HepG2 (cell line): ENCODE data around the gene CPNE5. TPM values are rescaled to one million over a fixed set of nuclear protein-coding genes. Genes with fewer than 3 reads are reported as not detected.
"Not testable (repeated sequence)": the region's sequence is repeated elsewhere in the genome, so short reads cannot be mapped to it uniquely, and the experiment has no call there.

Experiments used
- ATAC-seq: fragments of 200-7000 bp; cut with Tn5 transposase; 3 replicates; pipeline ENCODE4 v1.9.1; 2020; ENCODE audit warnings: mild to moderate bottlenecking, moderate library complexity
- BruUV-seq: library from RNA; stranded (reverse); fragments of 400-500 nt; replicated peaks from 2 replicates; lab custom pipeline; 2021; lab: Mats Ljungman, UMichigan
- CTCF ChIA-PET: fragments of 300-600 bp; formaldehyde crosslinking; extraction: SDS; loops from one replicate; lab custom pipeline; 2021; ENCODE audit warnings: low total read pairs, inconsistent platforms, low intra/inter-chr PET ratio; lab: Yijun Ruan, JAX
- POLR2A ChIA-PET: fragments of 350-600 bp; sonication (Branson Sonifier 250); formaldehyde crosslinking; loops from one replicate; lab custom pipeline; 2020; ENCODE audit warnings: antibody characterized with exemption, inconsistent platforms; lab: Yijun Ruan, JAX
- DNase-seq: peaks from one replicate; pipeline ENCODE4 v3.0.0-alpha.2; 2015; ENCODE audit warnings: low spot score
- FAIRE-seq: peaks from 3 replicates; lab custom pipeline; 2011; peaks lifted over from hg19 to GRCh38; lab: Jason Lieb, UNC
- H2AFZ ChIP-seq: one replicate; pipeline ENCODE4 v1.6.1; 2011; ENCODE audit warnings: low read length, inconsistent platforms
- H3K27ac ChIP-seq: fragments of 300-600 bp; 3 replicates; pipeline ENCODE4 v1.8.0; 2011; ENCODE audit warnings: mixed run types, mild to moderate bottlenecking, mixed read lengths, low read length, inconsistent platforms; ENCODE audit not compliant: insufficient read depth; ENCODE audit errors: extremely low read length
- H3K27me3 ChIP-seq, 2 experiments: fragments of 200-600 bp in 1 of 2; 2 replicates in 1 of 2; 3 replicates in 1 of 2; pipeline versions ENCODE4 v1.6.0 to v1.8.0; 2011; ENCODE audit warnings: low read length in 2 of 2, mild to moderate bottlenecking in 2 of 2, moderate library complexity in 2 of 2, inconsistent platforms in 1 of 2; ENCODE audit not compliant: insufficient read depth in 2 of 2, control insufficient read depth in 1 of 2
- H3K36me3 ChIP-seq, 2 experiments: fragments of 200-600 bp in 1 of 2; replicated peaks in 1 of 2; 2 replicates in 1 of 2; 3 replicates in 1 of 2; pipeline versions ENCODE4 v1.5.1 to v1.8.0; 2011; ENCODE audit warnings: low read length in 2 of 2, inconsistent platforms in 1 of 2; ENCODE audit not compliant: insufficient read depth in 2 of 2, control insufficient read depth in 1 of 2
- H3K4me1 ChIP-seq: 2 replicates; pipeline ENCODE4 v1.5.1; 2012; ENCODE audit warnings: low read length, inconsistent platforms; ENCODE audit not compliant: insufficient read depth
- H3K4me2 ChIP-seq: 2 replicates; pipeline ENCODE4 v1.6.0; 2011; ENCODE audit warnings: low read depth, low read length, inconsistent platforms
- H3K4me3 ChIP-seq, 3 experiments: fragments of 200-600 bp in 1 of 3; sonication (generic), shearing (Covaris generic) in 1 of 3; replicated peaks in 1 of 3; 2 replicates each; pipeline ENCODE4 v1.5.1; 2011 to 2016; ENCODE audit warnings: low read length in 3 of 3, inconsistent platforms in 2 of 3, low read depth in 2 of 3, mild to moderate bottlenecking in 2 of 3, control low read depth in 1 of 3, mixed read lengths in 1 of 3; ENCODE audit not compliant: insufficient read depth in 1 of 3
- H3K79me2 ChIP-seq: one replicate; pipeline ENCODE4 v1.6.1; 2011; ENCODE audit warnings: low read length, inconsistent platforms; ENCODE audit not compliant: insufficient read depth
- H3K9ac ChIP-seq: 2 replicates; pipeline ENCODE4 v1.6.0; 2011; ENCODE audit warnings: mild to moderate bottlenecking, low read depth, low read length, inconsistent platforms; ENCODE audit not compliant: insufficient read depth
- H3K9me3 ChIP-seq: 2 replicates; pipeline ENCODE4 v1.5.1; 2012; ENCODE audit warnings: mild to moderate bottlenecking, low read length
- H4K20me1 ChIP-seq: 2 replicates; pipeline ENCODE4 v1.6.0; 2011; ENCODE audit warnings: inconsistent platforms, mild to moderate bottlenecking, low read length, moderate library complexity; ENCODE audit not compliant: insufficient read depth
- CEBPB ChIP-seq: IDR thresholded peaks from 2 replicates; pipeline ENCODE4 v1.6.1; 2011; ENCODE audit warnings: low read depth, low read length, improper control_type of control experiment, borderline replicate concordance
- CEBPG ChIP-seq: IDR thresholded peaks from 2 replicates; pipeline ENCODE4 v1.6.1; 2016
- FOSL2 ChIP-seq: sonication (generic); formaldehyde crosslinking; IDR thresholded peaks from 2 replicates; pipeline ENCODE4 v1.4.0; 2020; ENCODE audit warnings: missing genetic modification reagents
- HDAC1 ChIP-seq: sonication (generic); formaldehyde crosslinking; IDR thresholded peaks from 2 replicates; pipeline ENCODE4 v1.5.1; 2020; ENCODE audit warnings: mild to moderate bottlenecking, missing genetic modification reagents
- KDM2A ChIP-seq: sonication (generic); formaldehyde crosslinking; IDR thresholded peaks from 2 replicates; pipeline ENCODE4 v1.4.0; 2020; ENCODE audit warnings: low read depth, missing genetic modification reagents, borderline replicate concordance
- MED1 ChIP-seq: sonication (generic); formaldehyde crosslinking; IDR thresholded peaks from 2 replicates; pipeline ENCODE4 v1.4.0; 2020; ENCODE audit warnings: missing genetic modification reagents
- SMAD1 ChIP-seq: sonication (generic); formaldehyde crosslinking; IDR thresholded peaks from 2 replicates; pipeline ENCODE4 v1.4.0; 2020; ENCODE audit warnings: missing genetic modification reagents, low read depth, mild to moderate bottlenecking, borderline replicate concordance
- ZFP91 ChIP-seq: sonication (generic); formaldehyde crosslinking; IDR thresholded peaks from 2 replicates; pipeline ENCODE4 v1.9.0; 2022; ENCODE audit warnings: missing genetic modification reagents, mild to moderate bottlenecking, borderline replicate concordance
- ZNF451 ChIP-seq: sonication (generic); formaldehyde crosslinking; IDR thresholded peaks from 2 replicates; pipeline ENCODE4 v1.5.0; 2020; ENCODE audit warnings: mild to moderate bottlenecking, missing genetic modification reagents
- ZNF460 ChIP-seq: sonication (generic); formaldehyde crosslinking; IDR thresholded peaks from 2 replicates; pipeline ENCODE4 v1.5.1; 2020; ENCODE audit warnings: missing genetic modification reagents, mild to moderate bottlenecking, borderline replicate concordance
- ZNF543 ChIP-seq: sonication (generic); formaldehyde crosslinking; IDR thresholded peaks from 2 replicates; pipeline ENCODE4 v1.4.0; 2020; ENCODE audit warnings: mild to moderate bottlenecking, missing genetic modification reagents
- ZNF549 ChIP-seq: sonication (generic); formaldehyde crosslinking; IDR thresholded peaks from 2 replicates; pipeline ENCODE4 v1.5.0; 2020; ENCODE audit warnings: missing genetic modification reagents
- ZNF589 ChIP-seq: sonication (generic); formaldehyde crosslinking; conservative IDR thresholded peaks from 2 replicates; pipeline ENCODE4 v1.8.0; 2022; ENCODE audit warnings: mild to moderate bottlenecking, moderate library complexity, missing genetic modification reagents
- ZNF839 ChIP-seq: sonication (generic); formaldehyde crosslinking; IDR thresholded peaks from 2 replicates; pipeline ENCODE4 v1.4.0; 2020; ENCODE audit warnings: missing genetic modification reagents, mild to moderate bottlenecking, borderline replicate concordance
- WGBS: methylation state at CpG from one replicate; pipeline ENCODE4 v1.1.6; 2017; ENCODE audit warnings: low lambda C conversion rate; 5-methylcytosine and 5-hydroxymethylcytosine counted together
- in situ Hi-C: cut with HindIII; loops from 2 replicates; pipeline ENCODE4 v1.10.0; 2017; ENCODE audit warnings: low pct_unique_long_range_greater_than_20kb; ENCODE audit not compliant: extremely low pct_ligation_motif_present
- intact Hi-C: fragments of 100-400 bp; cut with micrococcal nuclease; formaldehyde crosslinking; loops from one replicate; pipeline ENCODE4 v1.10.0; 2022; ENCODE audit not compliant: unreplicated experiment
- polyA plus RNA-seq, 8 experiments: library from polyadenylated mRNA; depleted of rRNA in 3 of 8; stranded (reverse) in 7 of 8; unstranded in 1 of 8; fragments of >200 nt; fragmentation: Illumina TruSeq in 4 of 8; extraction: Trizol in 4 of 8; gene quantifications; 2 replicates each; pipeline versions ENCODE4 v1.2.1 to v1.2.3, GENCODE V29; 2011 to 2016; ENCODE audit warnings: low read depth in 4 of 8, missing spikeins in 1 of 8, mixed read lengths in 1 of 8; ENCODE audit not compliant: insufficient read depth in 1 of 8
- total RNA-seq, 5 experiments: library from RNA; depleted of rRNA; stranded (reverse); fragments of >200 nt; fragmentation: Illumina TruSeq; extraction: Trizol; gene quantifications; 2 replicates each; pipeline ENCODE4 v1.2.3, GENCODE V29; 2016; ENCODE audit warnings: low read depth in 1 of 5

CPNE5 gene
- total and polyA plus RNA-seq, 2 of the 13 experiments (the other 11 are each of a cell fraction or from before 2014, with no cell fraction given), result 0.16 TPM; not detected in 1

DNA sequence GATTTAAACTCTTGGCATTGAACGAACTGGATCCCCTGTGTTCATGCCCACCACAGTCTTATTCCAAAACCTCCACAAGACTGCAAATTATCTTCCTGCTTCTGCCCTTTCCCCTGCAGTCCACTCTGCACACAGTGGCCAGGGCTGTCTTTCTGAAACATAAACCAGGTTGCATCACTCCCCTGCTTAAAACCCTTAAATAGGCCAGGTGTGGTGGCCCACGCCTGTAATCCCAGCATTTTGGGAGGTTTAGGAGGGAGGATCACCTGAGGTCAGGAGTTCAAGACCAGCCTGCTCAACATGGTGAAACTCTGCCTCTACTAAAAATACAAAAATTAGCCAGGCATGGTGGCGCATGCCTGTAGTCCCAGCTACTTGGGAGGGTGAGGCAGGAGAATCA is 26.2 kb downstream of the CPNE5 start:
- intact Hi-C loops, result loop anchor here (1.0 kb wide), 1 partner anchor 35 kb away; no protein-coding TSS in a partner anchor
- in situ Hi-C loops, result loop anchor here (5.0 kb wide), 1 partner anchor 39 kb away; no protein-coding TSS in a partner anchor
- H3K79me2 ChIP-seq, H2AFZ ChIP-seq, FAIRE-seq, H3K9ac ChIP-seq, H3K4me2 ChIP-seq, H3K4me3 ChIP-seq, H3K36me3 ChIP-seq, H3K27ac ChIP-seq, DNase-seq, H3K9me3 ChIP-seq: not testable (repeated sequence)
- Histone ChIP-seq H3K4me1 (peaks cover 58% of the 10 kb centered on the region), H3K27me3 (peaks cover 3 to 30% of the 10 kb centered on the region in 2 experiments; a peak in 4 of 5 replicates)
- 26% methylated on average over 3 of the region's 3 CpGs for WGBS
- TF ChIP-seq ZNF460 (CRISPR knock-in tag) (peak; percentile 71), CEBPG (CRISPR knock-in tag) (peak; percentile 30; the same call in 1 of the 2 replicates), CEBPB (peak; percentile 40; the same call in 1 of the 2 replicates)
- TF ChIP-seq, all 625 proteins: peak for 3; not testable (repeated sequence) for 622
- CTCF ChIA-PET, POLR2A ChIA-PET, BruUV-seq, ATAC-seq, H4K20me1 ChIP-seq: not testable (repeated sequence)

DNA sequence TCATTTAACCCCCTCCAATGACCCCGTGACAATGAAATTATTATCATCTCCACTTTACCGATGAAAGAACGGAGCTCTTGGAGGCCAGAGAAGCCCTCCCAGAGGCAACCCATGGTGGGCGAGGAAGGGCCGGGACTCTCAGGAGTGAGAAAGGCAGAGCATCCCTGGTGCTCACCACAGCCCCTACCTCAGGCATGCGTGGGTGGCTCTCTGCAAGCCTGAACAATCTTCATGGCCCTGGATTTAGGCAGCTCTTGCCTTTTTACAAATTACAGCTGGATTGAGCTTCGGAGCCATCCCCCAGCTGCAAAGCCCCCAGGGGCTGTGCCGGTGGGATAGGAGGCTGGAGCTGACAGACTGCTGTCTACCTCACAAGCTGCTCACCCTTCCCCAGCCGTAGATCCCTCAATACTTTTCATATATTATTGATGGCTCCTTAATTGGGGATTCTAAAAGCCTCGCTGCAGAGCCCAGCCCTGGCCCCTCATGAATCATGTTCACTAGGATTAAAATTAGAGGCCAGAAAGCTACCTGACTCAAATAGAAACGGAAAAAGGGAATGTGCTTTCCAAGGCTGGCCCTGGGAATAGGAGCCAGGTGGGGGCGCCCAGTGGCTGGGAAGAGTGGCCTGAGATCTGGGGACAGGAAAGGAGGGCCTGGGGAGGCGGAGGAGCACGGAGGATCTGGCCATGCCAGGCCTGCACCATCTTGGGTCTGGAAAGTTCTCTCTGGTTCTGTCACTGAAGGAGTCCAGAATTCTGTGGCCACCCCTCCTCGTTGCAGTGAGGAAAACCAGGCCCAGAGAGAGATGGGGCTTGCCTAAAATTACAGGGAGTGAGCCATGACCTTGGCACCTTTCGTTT is 29.1 kb downstream of the CPNE5 start:
- BruUV-seq, result no TSS peak
- Histone ChIP-seq H3K9ac (peak overlapping the region; percentile 41; the same call in 1 of the 2 replicates), H3K79me2 (no peaks in the 10 kb centered on the region), H2AFZ (peak overlapping the region; percentile 60), H4K20me1 (no peaks in the 10 kb centered on the region), H3K36me3 (no peaks in the 10 kb centered on the region), H3K4me2 (peak overlapping the region; percentile 81), H3K4me3 (peak overlapping the region in 2 of 3 experiments; percentile 11 to 54; a peak in 3 of 6 replicates), H3K9me3 (no peaks in the 10 kb centered on the region), H3K27me3 (peaks cover 4 to 41% of the 10 kb centered on the region in 2 experiments; a peak in 4 of 5 replicates), H3K27ac (no peak overlapping the region), H3K4me1 (peaks cover 48% of the 10 kb centered on the region)
- FAIRE-seq (no peak), DNase-seq (peak; percentile 34), ATAC-seq (peak; percentile 75)
- intact Hi-C loops, result loop anchor here (1.0 kb wide), 1 partner anchor 41 kb away; no protein-coding TSS in a partner anchor
- POLR2A ChIA-PET, result interaction anchor here (1.0 to 1.3 kb wide), 2 partner anchors 20 to 64 kb away, joined by 3 to 4 read pairs; partner anchors contain the start of gene PPIL1
- CTCF ChIA-PET, result interaction anchor here (3.6 kb wide), 1 partner anchor 41 kb away, joined by 40 read pairs; no protein-coding TSS in a partner anchor
- in situ Hi-C loops, result loop anchor here (5.0 kb wide), 1 partner anchor 42 kb away; no protein-coding TSS in a partner anchor
- 21% methylated on average over 16 of the region's 16 CpGs for WGBS
- TF ChIP-seq SMAD1 (peak; percentile 57; the same call in 1 of the 2 replicates), ZNF549 (CRISPR knock-in tag) (no peak), FOSL2 (CRISPR knock-in tag) (peak; percentile 33; the same call in 1 of the 2 replicates), MED1 (CRISPR knock-in tag) (0 out of 2 replicates have a peak, but pooled peaks have one; percentile 21), ZFP91 (CRISPR knock-in tag) (peak; percentile 54; the same call in 1 of the 2 replicates), ZNF589 (CRISPR knock-in tag) (no peak), KDM2A (CRISPR knock-in tag) (peak; percentile 77; the same call in 1 of the 2 replicates), ZNF451 (CRISPR knock-in tag) (0 out of 2 replicates have a peak, but pooled peaks have one; percentile 49), HDAC1 (CRISPR knock-in tag) (peak; percentile 27; the same call in 1 of the 2 replicates), ZNF839 (CRISPR knock-in tag) (peak; percentile 52; the same call in 1 of the 2 replicates), ZNF543 (CRISPR knock-in tag) (0 out of 2 replicates have a peak, but pooled peaks have one; percentile 48)
